Measurements from ENCODE around the gene MYO1B.

DNA sequence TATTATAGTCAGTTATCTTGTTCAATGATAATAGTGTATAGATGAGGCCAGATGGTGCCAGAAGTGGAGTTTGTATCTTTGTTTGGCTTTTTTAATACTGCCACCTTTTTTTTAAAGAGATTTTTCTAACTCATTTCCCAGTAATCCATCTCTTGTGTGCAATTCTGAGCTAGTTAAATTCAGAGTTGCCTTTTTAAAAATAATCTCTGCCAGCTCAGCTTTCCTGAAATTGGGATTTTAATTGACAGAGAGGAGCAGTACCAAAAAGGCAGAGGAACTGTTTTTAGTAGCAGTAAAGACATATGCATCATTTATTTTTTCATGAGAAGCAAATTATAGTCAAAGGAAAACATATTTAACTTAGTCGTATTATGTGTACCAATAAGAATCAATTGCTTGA is 185.3 kb downstream of the MYO1B start:
- TF ChIP-seq EZH2 (IDR thresholded peaks at IDR 0.05; ENCODE audit: insufficient read depth, poor library complexity, severe bottlenecking) (no peak), EZH2phosphoT487 (IDR thresholded peaks at IDR 0.05; ENCODE audit: insufficient read depth, low read depth) (no peak)

Data from GM23248 (cell line).